ENCODE results near the gene LENEP.

LENEP gene

GRCh38 chr1:154993572-154994268 is at the start of gene LENEP:
LENEP (plus strand) TSS chr1:154993586; CDS start chr1:154993608, 22 bp downstream.
- no peak for DNase-seq (ENCODE audit: low spot score)

- peak; percentile 49 for DNase-seq (ENCODE audit: low spot score)
Measured at GRCh38 chr1:154943649-154944400, 49.6 kb upstream of the LENEP start.

- DNase-seq (ENCODE audit: low spot score), result no peak
Measured at GRCh38 chr1:154944401-154945159, 48.8 kb upstream of the LENEP start.

GRCh38 chr1:154945160-154945961 is 48.0 kb upstream of the LENEP start:
- no peak for DNase-seq (ENCODE audit: low spot score)

GRCh38 chr1:154945962-154946850 is 47.2 kb upstream of the LENEP start:
- DNase-seq (ENCODE audit: low spot score), result no peak

- no peak for DNase-seq (ENCODE audit: low spot score)
Measured at GRCh38 chr1:154948079-154948478, 45.3 kb upstream of the LENEP start.

GRCh38 chr1:154951901-154952657 is 41.3 kb upstream of the LENEP start:
- no peak for DNase-seq (ENCODE audit: low spot score)

GRCh38 chr1:154952664-154953063 is 40.7 kb upstream of the LENEP start:
- no peak for DNase-seq (ENCODE audit: low spot score)

- DNase-seq (ENCODE audit: low spot score), result no peak
Measured at GRCh38 chr1:154953611-154954038, 39.8 kb upstream of the LENEP start.

GRCh38 chr1:154954541-154954940 is 38.8 kb upstream of the LENEP start:
- DNase-seq (ENCODE audit: low spot score), result no peak

GRCh38 chr1:154955039-154955717 is 38.2 kb upstream of the LENEP start:
- peak; percentile 97 for DNase-seq (ENCODE audit: low spot score)

GRCh38 chr1:154955718-154956543 is 37.5 kb upstream of the LENEP start, which contains the start of gene PBXIP1:
PBXIP1 (minus strand) TSS chr1:154956099; CDS start chr1:154953721, 2,378 bp downstream.
- peak; percentile 96 for DNase-seq (ENCODE audit: low spot score)

- DNase-seq (ENCODE audit: low spot score), result no peak
Measured at GRCh38 chr1:154956544-154956941, 36.8 kb upstream of the LENEP start.

- no peak for DNase-seq (ENCODE audit: low spot score)
Measured at GRCh38 chr1:154957091-154957657, 36.2 kb upstream of the LENEP start.

GRCh38 chr1:154958036-154958435 is 35.4 kb upstream of the LENEP start:
- no peak for DNase-seq (ENCODE audit: low spot score)

GRCh38 chr1:154958681-154959425 is 34.5 kb upstream of the LENEP start:
- no peak for DNase-seq (ENCODE audit: low spot score)

GRCh38 chr1:154959426-154959780 is 34.0 kb upstream of the LENEP start:
- no peak for DNase-seq (ENCODE audit: low spot score)

Data from cerebellar cortex (tissue), 1 donor.